ENCODE data around the gene SPOCK1.

The SPOCK1 gene

GRCh38 chr5:137383909-137384308, 115.2 kb downstream of the SPOCK1 start:
- Histone ChIP-seq H3K9me3 (ENCODE audit: severe bottlenecking) (no peaks in the 10 kb centered on the region), H3K36me3 (ENCODE audit: low read depth) (no peaks in the 10 kb centered on the region), H3K27me3 (ENCODE audit: insufficient read depth, poor library complexity, severe bottlenecking) (no peaks in the 10 kb centered on the region), H3K4me1 (ENCODE audit: insufficient read depth, poor library complexity, severe bottlenecking) (no peaks in the 10 kb centered on the region), H3K4me3 (ENCODE audit: severe bottlenecking) (no peak overlapping the region), H3K27ac (ENCODE audit: poor library complexity, severe bottlenecking) (no peak overlapping the region)
- no peak for DNase-seq (ENCODE audit: low spot score)
- TF ChIP-seq CTCF (IDR thresholded peaks at IDR 0.05; ENCODE audit: poor library complexity, severe bottlenecking), result no peak
- no peak for ATAC-seq (ENCODE audit: low read depth)

- Histone ChIP-seq H3K27ac (ENCODE audit: poor library complexity, severe bottlenecking) (no peak overlapping the region), H3K4me3 (ENCODE audit: severe bottlenecking) (no peak overlapping the region), H3K9me3 (ENCODE audit: severe bottlenecking) (no peaks in the 10 kb centered on the region), H3K36me3 (ENCODE audit: low read depth) (no peaks in the 10 kb centered on the region), H3K27me3 (ENCODE audit: insufficient read depth, poor library complexity, severe bottlenecking) (no peaks in the 10 kb centered on the region), H3K4me1 (ENCODE audit: insufficient read depth, poor library complexity, severe bottlenecking) (no peaks in the 10 kb centered on the region)
- ATAC-seq (ENCODE audit: low read depth) (no peak), DNase-seq (ENCODE audit: low spot score) (no peak)
- no peak for TF ChIP-seq CTCF (IDR thresholded peaks at IDR 0.05; ENCODE audit: poor library complexity, severe bottlenecking)
These were observed 117.6 kb downstream of the SPOCK1 start for GRCh38 chr5:137381555-137381954.

GRCh38 chr5:137379555-137380286, 119.4 kb downstream of the SPOCK1 start:
- Histone ChIP-seq H3K36me3 (ENCODE audit: low read depth) (no peaks in the 10 kb centered on the region), H3K9me3 (ENCODE audit: severe bottlenecking) (no peaks in the 10 kb centered on the region), H3K4me1 (ENCODE audit: insufficient read depth, poor library complexity, severe bottlenecking) (no peaks in the 10 kb centered on the region), H3K27ac (ENCODE audit: poor library complexity, severe bottlenecking) (no peak overlapping the region), H3K4me3 (ENCODE audit: severe bottlenecking) (no peak overlapping the region), H3K27me3 (ENCODE audit: insufficient read depth, poor library complexity, severe bottlenecking) (no peaks in the 10 kb centered on the region)
- TF ChIP-seq CTCF (IDR thresholded peaks at IDR 0.05; ENCODE audit: poor library complexity, severe bottlenecking), result no peak
- no peak for DNase-seq (ENCODE audit: low spot score)
- no peak for ATAC-seq (ENCODE audit: low read depth)

- DNase-seq (ENCODE audit: low spot score), result no peak
These were observed 123.2 kb downstream of the SPOCK1 start for GRCh38 chr5:137375741-137376526.

More at GRCh38 chr5:137375741-137376526, 123.2 kb downstream of the SPOCK1 start:
- Histone ChIP-seq H3K36me3 (ENCODE audit: low read depth) (no peaks in the 10 kb centered on the region), H3K27me3 (ENCODE audit: insufficient read depth, poor library complexity, severe bottlenecking) (no peaks in the 10 kb centered on the region), H3K4me1 (ENCODE audit: insufficient read depth, poor library complexity, severe bottlenecking) (no peaks in the 10 kb centered on the region), H3K4me3 (ENCODE audit: severe bottlenecking) (no peak overlapping the region), H3K9me3 (ENCODE audit: severe bottlenecking) (no peaks in the 10 kb centered on the region), H3K27ac (ENCODE audit: poor library complexity, severe bottlenecking) (no peak overlapping the region)
- no peak for TF ChIP-seq CTCF (IDR thresholded peaks at IDR 0.05; ENCODE audit: poor library complexity, severe bottlenecking)
- ATAC-seq (ENCODE audit: low read depth), result 0 out of 3 replicates have a peak, but pooled peaks have one; percentile 38
